H1 (cell line): ENCODE results near the gene ONECUT2.

ENCODE experiments used
- ASH2L ChIP-seq: fragments of 200-600, 300-600 bp; sonication (generic); IDR thresholded peaks from one replicate; pipeline ENCODE4 v1.7.1; 2017; ENCODE audit warnings: low read length
- CREB1 ChIP-seq: IDR thresholded peaks from 2 replicates; pipeline ENCODE4 v1.6.1; 2012; ENCODE audit warnings: inconsistent platforms
- EP300 ChIP-seq, 2 experiments: IDR thresholded peaks; 1 replicate in 1 of 2; 2 replicates in 1 of 2; pipeline ENCODE4 v1.6.1; 2011 to 2012; ENCODE audit warnings: low read depth in 2 of 2, low read length in 2 of 2, mild to moderate bottlenecking in 2 of 2, borderline replicate concordance in 1 of 2, inconsistent platforms in 1 of 2, moderate library complexity in 1 of 2
- JUND ChIP-seq: IDR thresholded peaks from 2 replicates; pipeline ENCODE4 v1.6.1; 2011; ENCODE audit warnings: mild to moderate bottlenecking, improper control_type of control experiment, low read length
- POLR2A ChIP-seq, 2 experiments: IDR thresholded peaks; 1 replicate in 1 of 2; 2 replicates in 1 of 2; pipeline ENCODE4 v1.6.1; 2011; ENCODE audit warnings: low read depth in 2 of 2, low read length in 2 of 2, mild to moderate bottlenecking in 2 of 2; ENCODE audit errors: control extremely low read depth in 1 of 2
- SIN3A ChIP-seq, 2 experiments: IDR thresholded peaks in 1 of 2; conservative IDR thresholded peaks in 1 of 2; 2 replicates each; pipeline ENCODE4 v1.6.1; 2011 to 2012; ENCODE audit warnings: low read length in 2 of 2, improper control_type of control experiment in 1 of 2, low read depth in 1 of 2, mild to moderate bottlenecking in 1 of 2
- TF ChIP-seq, protein P1 (sequence below), 3 experiments: IDR thresholded peaks; 1 replicate in 2 of 3; 2 replicates in 1 of 3; pipeline versions ENCODE4 v1.5.1 to v1.6.1; 2011; ENCODE audit warnings: low read length in 3 of 3, mild to moderate bottlenecking in 3 of 3, inconsistent platforms in 2 of 3, low read depth in 1 of 3, moderate library complexity in 1 of 3; ENCODE audit not compliant: insufficient read depth in 1 of 3; ENCODE audit errors: control extremely low read depth in 1 of 3

DNA sequence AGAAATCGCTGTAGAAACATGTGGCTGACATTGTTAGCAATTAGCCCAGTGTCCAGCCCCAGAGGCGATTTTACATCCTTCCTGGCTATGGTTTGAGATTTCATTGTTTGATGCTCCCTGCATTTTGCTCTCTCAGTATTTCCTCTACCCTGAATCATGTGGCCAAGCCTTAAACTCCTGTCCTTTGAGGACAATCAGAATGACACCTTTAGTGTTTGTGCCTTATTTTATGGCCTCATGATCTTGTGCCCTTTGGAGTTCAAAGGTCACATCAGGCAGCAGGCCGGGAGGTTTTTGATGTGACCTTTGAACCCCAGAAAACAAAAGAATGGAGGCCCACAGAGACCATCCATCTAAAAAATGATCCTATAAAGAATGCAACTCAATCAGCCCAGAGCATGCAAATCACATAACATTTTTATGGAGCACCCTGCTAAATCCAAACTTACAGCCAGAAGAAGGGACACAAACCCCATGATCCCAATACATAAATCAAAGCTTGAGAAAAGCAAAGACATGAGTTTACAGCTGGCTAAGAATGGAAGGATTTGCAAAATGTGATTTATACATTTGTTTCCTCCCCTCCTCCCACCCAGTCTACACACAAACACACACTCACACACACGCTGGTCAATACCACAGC, 98.8 kb downstream of the ONECUT2 start:
- TF ChIP-seq, protein P1, sequence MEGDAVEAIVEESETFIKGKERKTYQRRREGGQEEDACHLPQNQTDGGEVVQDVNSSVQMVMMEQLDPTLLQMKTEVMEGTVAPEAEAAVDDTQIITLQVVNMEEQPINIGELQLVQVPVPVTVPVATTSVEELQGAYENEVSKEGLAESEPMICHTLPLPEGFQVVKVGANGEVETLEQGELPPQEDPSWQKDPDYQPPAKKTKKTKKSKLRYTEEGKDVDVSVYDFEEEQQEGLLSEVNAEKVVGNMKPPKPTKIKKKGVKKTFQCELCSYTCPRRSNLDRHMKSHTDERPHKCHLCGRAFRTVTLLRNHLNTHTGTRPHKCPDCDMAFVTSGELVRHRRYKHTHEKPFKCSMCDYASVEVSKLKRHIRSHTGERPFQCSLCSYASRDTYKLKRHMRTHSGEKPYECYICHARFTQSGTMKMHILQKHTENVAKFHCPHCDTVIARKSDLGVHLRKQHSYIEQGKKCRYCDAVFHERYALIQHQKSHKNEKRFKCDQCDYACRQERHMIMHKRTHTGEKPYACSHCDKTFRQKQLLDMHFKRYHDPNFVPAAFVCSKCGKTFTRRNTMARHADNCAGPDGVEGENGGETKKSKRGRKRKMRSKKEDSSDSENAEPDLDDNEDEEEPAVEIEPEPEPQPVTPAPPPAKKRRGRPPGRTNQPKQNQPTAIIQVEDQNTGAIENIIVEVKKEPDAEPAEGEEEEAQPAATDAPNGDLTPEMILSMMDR (IDR thresholded peaks at IDR 0.05; ENCODE audit: control extremely low read depth in 1 of 3, insufficient read depth in 1 of 3, low read depth in 1 of 3, low read length in 3 of 3): no peak
- TF ChIP-seq CREB1: no peak
- peak; percentile 15 for TF ChIP-seq ASH2L
- no peak for TF ChIP-seq SIN3A (conservative IDR thresholded peaks at IDR 0.05 in 1 of 2, IDR thresholded peaks at IDR 0.05 in 1 of 2; ENCODE audit: low read depth in 1 of 2, low read length in 2 of 2)
- no peak for TF ChIP-seq EP300 (IDR thresholded peaks at IDR 0.05; ENCODE audit: borderline replicate concordance in 1 of 2, low read depth in 2 of 2, low read length in 2 of 2)
- TF ChIP-seq JUND: no peak
- no peak for TF ChIP-seq POLR2A (IDR thresholded peaks at IDR 0.05; ENCODE audit: control extremely low read depth in 1 of 2, low read depth in 2 of 2, low read length in 2 of 2)
